RWPE1 (cell line): ENCODE results near the gene LAMC3.

Source experiments
- CTCF ChIA-PET: fragments of 350-600 bp; sonication (Branson Sonifier 250); formaldehyde crosslinking; extraction: SDS; loops from one replicate; lab custom pipeline; 2021; lab: Yijun Ruan, JAX
- POLR2A ChIA-PET: fragments of 400-600 bp; formaldehyde crosslinking; extraction: SDS; loops from one replicate; lab custom pipeline; 2020; ENCODE audit warnings: antibody characterized with exemption; ENCODE audit not compliant: low non-redundant PET; lab: Yijun Ruan, JAX
- DNase-seq: peaks from one replicate; pipeline ENCODE4 v3.0.0; 2012; ENCODE audit warnings: low spot score
- H3K27ac ChIP-seq: fragments of 450-650 bp; 2 replicates; pipeline ENCODE4 v1.5.1; 2017
- TF ChIP-seq, protein P1 (sequence below): fragments of 450-650 bp; conservative IDR thresholded peaks from 2 replicates; pipeline ENCODE4 v1.5.1; 2017; ENCODE audit warnings: low read depth, mild to moderate bottlenecking

The LAMC3 gene

DNA sequence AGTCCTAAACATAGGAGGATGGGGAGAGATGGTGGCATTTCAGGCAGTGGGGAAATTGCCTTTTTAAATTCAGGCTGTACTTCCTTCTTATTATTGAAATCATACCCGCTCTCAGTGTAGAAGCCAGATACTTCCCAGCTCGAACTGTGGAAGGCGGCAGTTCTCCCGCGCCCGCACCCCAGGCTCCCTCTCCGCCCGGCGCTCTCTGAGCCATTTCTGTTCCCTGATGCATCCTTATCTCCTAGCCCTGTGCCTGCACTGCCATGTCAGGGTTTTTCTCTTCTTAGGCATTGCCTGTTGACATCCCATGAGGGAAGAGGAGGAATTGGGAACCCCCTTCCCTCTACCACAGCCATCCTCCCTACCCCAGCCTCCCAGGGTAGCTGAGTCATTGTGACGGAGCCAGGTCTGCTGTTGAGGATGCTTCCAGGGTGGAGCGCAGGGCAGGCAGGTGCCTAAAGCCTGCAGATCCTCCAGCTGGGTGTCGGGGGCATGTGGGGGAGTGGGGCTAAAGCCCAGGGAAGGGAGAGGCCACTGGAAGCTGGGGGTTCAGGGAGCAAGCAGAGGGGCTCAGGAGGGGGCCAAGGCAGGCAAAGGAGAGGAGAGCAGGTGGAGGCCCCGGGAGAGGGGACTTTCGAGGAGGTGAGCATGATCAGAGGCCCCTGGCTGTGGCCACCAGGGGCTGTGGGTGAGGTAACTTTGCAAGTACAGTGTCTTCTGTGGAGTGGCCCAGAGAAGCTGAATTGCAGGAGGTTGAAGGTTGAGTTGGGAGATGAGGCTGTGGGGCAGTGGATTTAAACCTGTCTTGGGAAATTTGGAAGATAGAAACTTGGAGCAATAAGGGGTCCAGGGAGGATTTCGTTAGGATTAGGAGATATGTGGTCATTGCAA lies 16.2 kb downstream of the LAMC3 start:
- CTCF ChIA-PET: interaction anchor here (0.7 to 1.5 kb wide), 2 partner anchors 22 to 182 kb away, joined by 4 to 9 read pairs; no protein-coding TSS in a partner anchor
- DNase-seq: no peak
- no peak overlapping the region for H3K27ac ChIP-seq
- POLR2A ChIA-PET: interaction anchor here (0.6 kb wide), 1 partner anchor 50 kb away, joined by 6 read pairs; no protein-coding TSS in a partner anchor
- TF ChIP-seq, protein P1, sequence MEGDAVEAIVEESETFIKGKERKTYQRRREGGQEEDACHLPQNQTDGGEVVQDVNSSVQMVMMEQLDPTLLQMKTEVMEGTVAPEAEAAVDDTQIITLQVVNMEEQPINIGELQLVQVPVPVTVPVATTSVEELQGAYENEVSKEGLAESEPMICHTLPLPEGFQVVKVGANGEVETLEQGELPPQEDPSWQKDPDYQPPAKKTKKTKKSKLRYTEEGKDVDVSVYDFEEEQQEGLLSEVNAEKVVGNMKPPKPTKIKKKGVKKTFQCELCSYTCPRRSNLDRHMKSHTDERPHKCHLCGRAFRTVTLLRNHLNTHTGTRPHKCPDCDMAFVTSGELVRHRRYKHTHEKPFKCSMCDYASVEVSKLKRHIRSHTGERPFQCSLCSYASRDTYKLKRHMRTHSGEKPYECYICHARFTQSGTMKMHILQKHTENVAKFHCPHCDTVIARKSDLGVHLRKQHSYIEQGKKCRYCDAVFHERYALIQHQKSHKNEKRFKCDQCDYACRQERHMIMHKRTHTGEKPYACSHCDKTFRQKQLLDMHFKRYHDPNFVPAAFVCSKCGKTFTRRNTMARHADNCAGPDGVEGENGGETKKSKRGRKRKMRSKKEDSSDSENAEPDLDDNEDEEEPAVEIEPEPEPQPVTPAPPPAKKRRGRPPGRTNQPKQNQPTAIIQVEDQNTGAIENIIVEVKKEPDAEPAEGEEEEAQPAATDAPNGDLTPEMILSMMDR: no peak

DNA sequence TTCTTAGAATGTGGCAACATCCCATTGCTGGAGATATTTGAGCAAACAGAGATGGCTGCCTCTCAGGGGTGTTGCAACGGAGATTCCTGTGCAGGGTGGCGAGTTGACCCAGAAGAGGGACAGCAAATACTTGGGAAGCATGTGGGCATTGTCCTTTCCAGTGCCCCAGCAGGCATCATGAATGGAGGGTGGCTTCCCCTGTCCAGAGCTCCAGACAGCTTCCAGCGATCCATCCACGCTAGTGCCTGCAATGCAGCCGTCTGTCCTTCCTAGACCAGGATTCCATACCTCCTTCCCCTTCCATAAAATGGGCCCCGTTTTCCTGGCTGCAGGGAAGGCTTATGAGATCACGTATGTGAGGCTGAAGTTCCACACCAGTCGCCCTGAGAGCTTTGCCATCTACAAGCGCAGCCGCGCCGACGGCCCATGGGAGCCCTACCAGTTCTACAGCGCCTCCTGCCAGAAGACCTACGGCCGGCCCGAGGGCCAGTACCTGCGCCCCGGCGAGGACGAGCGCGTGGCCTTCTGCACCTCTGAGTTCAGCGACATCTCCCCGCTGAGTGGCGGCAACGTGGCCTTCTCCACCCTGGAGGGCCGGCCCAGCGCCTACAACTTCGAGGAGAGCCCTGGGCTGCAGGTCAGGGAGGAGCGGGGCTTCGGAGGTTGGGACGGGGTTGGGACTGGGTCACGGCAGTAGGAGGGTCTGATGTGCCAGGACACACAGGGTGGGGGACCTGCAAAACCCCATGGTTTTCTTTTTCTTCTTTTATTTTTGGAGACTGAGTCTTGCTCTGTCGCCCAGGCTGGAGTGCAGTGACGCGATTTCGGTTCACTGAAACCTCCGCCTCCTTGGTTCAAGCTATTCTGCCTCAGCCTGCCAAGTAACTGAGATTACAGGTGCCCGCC lies 17.2 kb downstream of the LAMC3 start:
- no peak for DNase-seq
- H3K27ac ChIP-seq: no peak overlapping the region
- ChIA-PET CTCF (interaction anchor here (0.7 to 1.5 kb wide), 4 partner anchors 8 to 425 kb away, joined by 3 to 9 read pairs (median 4); no protein-coding TSS in a partner anchor), POLR2A (no interaction called here)
- TF ChIP-seq, protein P1: no peak

DNA sequence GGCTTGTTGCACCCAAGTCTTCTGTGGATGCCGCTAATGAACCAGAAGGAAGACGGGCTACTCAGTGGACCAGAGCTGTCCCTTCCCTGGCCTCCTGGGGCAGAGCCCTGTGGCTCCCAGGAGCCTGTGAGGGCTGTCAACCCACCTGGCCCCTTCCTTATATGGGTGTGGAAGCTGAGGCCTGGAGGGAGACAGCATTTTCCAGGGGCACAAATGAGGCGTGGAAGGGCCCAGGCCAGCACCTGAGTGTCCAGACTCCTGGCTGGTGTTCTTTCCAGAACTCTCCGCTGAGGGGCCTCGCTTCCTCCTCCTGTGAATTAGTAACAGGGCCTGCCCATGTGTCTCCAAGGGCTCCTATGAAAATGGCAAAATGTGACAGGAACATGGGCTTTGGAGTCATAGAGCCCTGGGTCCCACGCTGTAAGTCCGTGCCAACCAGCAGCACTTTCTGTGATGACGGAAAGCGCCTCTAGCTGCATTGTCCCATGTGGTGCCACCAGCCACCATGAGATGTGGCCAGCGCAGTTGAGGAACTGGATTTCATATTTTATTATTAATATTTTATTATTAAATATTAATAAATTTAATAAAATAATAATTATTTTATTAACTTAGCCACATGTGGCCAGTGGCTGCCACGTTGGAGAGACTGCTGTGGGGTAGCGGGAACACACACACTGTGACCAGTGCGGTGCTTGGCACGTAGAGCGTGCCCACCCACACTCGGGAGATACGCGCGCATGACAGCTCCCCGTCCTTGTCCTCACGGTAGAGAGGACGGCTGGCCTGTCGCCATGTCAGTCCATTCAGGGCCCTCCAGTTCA lies 18.3 kb downstream of the LAMC3 start:
- no peak for DNase-seq
- TF ChIP-seq, protein P1: no peak
- ChIA-PET POLR2A (interaction anchor here (0.5 kb wide), 1 partner anchor 127 kb away, joined by 3 read pairs; no protein-coding TSS in a partner anchor), CTCF (interaction anchor here (0.6 to 0.8 kb wide), 2 partner anchors 424 to 1030 kb away, joined by 3 read pairs; no protein-coding TSS in a partner anchor)
- H3K27ac ChIP-seq: no peak overlapping the region

DNA sequence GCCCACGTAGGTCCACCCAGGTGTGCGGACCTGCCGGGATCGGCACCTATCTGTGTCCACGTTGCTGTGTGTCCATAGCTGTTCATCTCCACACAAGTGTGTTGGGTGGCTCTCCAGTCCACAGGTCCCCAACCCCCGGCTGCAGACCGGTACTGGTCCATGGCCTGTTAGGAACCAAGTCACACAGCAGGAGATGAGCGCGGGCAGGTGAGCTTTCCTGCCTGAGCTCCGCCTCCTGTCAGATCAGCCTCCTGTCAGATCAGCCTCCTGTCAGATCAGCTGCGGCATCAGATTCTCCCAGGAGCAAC lies 18.9 kb downstream of the LAMC3 start:
- DNase-seq: no peak
- no peak overlapping the region for H3K27ac ChIP-seq
- CTCF ChIA-PET: interaction anchor here (0.6 to 0.7 kb wide), 2 partner anchors 106 to 1030 kb away, joined by 3 read pairs; no protein-coding TSS in a partner anchor
- TF ChIP-seq, protein P1: no peak
- POLR2A ChIA-PET: no interaction called here

DNA sequence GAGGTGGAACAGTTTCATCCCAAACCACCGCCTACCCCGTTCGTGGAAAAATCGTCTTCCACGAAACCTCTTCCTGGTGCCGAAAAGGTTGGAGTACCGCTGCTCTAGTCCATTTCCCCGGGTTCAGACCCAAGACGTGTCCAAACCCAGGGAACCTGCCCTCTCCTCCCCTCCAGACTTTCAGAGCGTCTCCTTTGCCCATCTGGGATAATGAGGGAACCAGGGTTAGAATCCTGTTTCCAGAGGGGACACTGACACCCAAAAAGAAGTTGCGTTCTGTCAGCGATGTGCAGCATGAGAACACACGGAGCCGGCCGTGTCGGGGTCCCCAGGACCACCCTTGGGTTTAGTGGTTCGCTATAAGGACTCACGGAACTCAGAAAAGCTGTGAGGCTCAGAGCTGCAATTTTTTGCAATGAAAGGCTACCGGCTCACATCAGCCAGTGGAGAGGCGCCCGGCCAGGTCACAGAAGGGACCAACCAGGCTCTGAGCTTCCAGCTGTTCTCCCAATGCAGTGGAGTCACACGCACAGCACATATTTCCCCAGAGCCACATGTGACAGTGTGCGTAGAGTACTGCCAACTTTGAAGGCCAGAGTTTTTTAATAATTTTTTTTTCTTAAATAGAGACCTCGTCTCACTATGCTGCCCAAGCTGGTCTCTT lies 19.4 kb downstream of the LAMC3 start:
- TF ChIP-seq, protein P1: no peak
- CTCF ChIA-PET: interaction anchor here (0.7 kb wide), 1 partner anchor 105 kb away, joined by 3 read pairs; no protein-coding TSS in a partner anchor
- DNase-seq: no peak

More for the DNA sequence above, 19.4 kb downstream of the LAMC3 start:
- no peak overlapping the region for H3K27ac ChIP-seq
- POLR2A ChIA-PET: no interaction called here
